Hepatocyte (in vitro differentiated cells): ENCODE data around the gene RECQL.

Experiments
- CTCF ChIP-seq: fragments of 200-600 bp; sonication (generic); IDR thresholded peaks from 2 replicates; pipeline ENCODE4 v1.5.1; 2016; ENCODE audit warnings: antibody characterized with exemption, mild to moderate bottlenecking; ENCODE audit not compliant: poor library complexity
- EZH2 ChIP-seq: fragments of 200-600 bp; sonication (generic); IDR thresholded peaks from 2 replicates; pipeline ENCODE4 v1.6.1; 2016; ENCODE audit warnings: antibody characterized with exemption, mild to moderate bottlenecking, borderline replicate concordance

GRCh38 chr12:21507849-21508248, 6.4 kb upstream of the RECQL start:
- no peak for TF ChIP-seq CTCF
- no peak for TF ChIP-seq EZH2
